Dermis lymphatic vessel endothelial cell (primary cell): ENCODE results near the gene PEBP1. TPM values are rescaled to one million over a fixed set of nuclear protein-coding genes. Genes with fewer than 3 reads are reported as not detected.

Experiments used
- total RNA-seq: library from RNA; depleted of rRNA; stranded (reverse); fragments of >200 nt; gene quantifications from 2 replicates; pipeline ENCODE4 v1.2.1, GENCODE V29; 2014

The PEBP1 gene
- 150 and 153 TPM in 2 replicates for total RNA-seq

DNA sequence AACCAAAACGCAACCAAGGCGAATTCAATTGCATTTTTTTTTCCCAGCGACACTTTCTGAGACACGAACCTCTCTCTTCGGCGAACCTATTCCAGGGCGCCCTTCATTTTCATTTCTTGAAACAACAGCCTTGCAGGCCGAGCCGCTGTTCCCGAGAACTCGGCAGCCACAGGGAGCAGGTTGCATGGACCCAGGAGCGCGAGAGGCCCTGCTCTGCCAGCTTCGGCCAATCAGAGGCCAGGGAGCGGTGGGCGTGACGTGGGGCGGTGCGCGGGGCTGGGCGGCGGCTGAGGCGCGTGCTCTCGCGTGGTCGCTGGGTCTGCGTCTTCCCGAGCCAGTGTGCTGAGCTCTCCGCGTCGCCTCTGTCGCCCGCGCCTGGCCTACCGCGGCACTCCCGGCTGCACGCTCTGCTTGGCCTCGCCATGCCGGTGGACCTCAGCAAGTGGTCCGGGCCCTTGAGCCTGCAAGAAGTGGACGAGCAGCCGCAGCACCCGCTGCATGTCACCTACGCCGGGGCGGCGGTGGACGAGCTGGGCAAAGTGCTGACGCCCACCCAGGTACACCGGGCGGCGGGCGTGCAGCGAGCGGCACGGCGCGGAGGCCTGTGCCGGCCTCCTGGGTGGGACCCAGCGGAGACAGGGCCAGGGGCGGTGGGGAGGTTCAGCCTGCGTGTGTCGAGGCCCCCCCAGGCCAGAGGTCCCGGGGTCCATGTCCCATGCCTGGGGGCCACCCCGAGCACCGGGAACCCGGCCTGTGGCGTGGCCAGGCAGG lies at the start of gene PEBP1:
Gene PEBP1, plus strand, starts transcription at position 337 of the 771 bp plus-strand sequence. Its CDS starts 86 bp downstream, at position 423.

DNA sequence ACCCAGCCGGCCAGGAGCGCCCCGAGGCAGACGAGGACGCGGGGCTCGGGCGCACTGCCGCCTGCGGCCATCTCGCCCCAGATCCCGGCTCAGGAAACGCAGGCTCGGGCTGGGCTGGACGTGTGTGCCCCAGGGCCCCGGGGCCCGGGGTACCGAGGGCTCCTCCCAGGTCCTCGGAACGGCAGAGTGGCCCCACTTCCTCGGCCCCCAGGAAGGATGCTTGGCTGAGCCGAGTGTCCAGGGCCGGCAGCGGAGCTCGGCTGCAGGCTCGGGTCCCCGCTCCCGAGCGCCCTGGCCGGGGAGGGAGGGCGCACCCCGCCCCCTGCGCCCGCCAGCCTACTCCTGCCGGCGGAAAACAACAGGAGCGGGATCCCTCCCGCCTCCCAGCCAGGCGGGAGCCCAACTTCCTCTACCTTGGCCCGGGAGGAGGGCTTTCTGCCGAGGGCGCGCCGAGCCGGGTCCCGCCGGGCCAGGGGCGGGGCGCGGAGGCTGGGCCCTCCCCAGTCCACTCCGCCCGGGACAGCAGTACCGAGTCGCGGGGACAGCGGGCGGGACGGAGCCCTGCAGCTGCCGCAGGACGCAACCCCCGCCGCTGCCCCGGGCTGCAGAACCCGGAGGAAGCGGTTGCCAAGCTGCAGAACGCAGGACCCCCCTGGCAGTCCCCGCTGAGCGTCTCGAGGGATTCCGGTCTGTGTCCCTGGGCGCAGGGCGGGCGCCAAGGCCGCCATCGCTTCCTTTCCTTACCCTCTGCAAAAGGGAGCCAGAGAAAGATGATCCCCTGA lies 32.1 kb upstream of the PEBP1 start, which contains the start of gene VSIG10:
Gene VSIG10, minus strand, starts transcription at position 411 of the 782 bp plus-strand sequence. Its CDS starts 340 bp downstream, at position 71.

Other genes starting within 250 kb of the PEBP1 start
- 0.09 and 0.43 TPM in 2 replicates for gene KSR2, start 167.1 kb upstream of the PEBP1 start, total RNA-seq
- 10.0 and 12.5 TPM in 2 replicates for gene RFC5, start 119.4 kb upstream of the PEBP1 start, total RNA-seq
- gene WSB2, start 74.9 kb upstream of the PEBP1 start, total RNA-seq: 81.6 and 144 TPM in 2 replicates
- 61.0 and 74.3 TPM in 2 replicates for gene VSIG10, start 32.1 kb upstream of the PEBP1 start, total RNA-seq
- gene TAOK3, start 236.8 kb downstream of the PEBP1 start, total RNA-seq: 16.1 and 18.5 TPM in 2 replicates
- gene SUDS3, start 240.4 kb downstream of the PEBP1 start, total RNA-seq: 28.2 TPM in 2 replicates